Measurements from ENCODE around the gene PRSS56. TPM values are rescaled to one million over a fixed set of nuclear protein-coding genes. Genes with fewer than 3 reads are reported as not detected.

The PRSS56 gene
- total and polyA plus RNA-seq, 9 donors: 0.27 to 0.35 TPM; not detected in 7

DNA sequence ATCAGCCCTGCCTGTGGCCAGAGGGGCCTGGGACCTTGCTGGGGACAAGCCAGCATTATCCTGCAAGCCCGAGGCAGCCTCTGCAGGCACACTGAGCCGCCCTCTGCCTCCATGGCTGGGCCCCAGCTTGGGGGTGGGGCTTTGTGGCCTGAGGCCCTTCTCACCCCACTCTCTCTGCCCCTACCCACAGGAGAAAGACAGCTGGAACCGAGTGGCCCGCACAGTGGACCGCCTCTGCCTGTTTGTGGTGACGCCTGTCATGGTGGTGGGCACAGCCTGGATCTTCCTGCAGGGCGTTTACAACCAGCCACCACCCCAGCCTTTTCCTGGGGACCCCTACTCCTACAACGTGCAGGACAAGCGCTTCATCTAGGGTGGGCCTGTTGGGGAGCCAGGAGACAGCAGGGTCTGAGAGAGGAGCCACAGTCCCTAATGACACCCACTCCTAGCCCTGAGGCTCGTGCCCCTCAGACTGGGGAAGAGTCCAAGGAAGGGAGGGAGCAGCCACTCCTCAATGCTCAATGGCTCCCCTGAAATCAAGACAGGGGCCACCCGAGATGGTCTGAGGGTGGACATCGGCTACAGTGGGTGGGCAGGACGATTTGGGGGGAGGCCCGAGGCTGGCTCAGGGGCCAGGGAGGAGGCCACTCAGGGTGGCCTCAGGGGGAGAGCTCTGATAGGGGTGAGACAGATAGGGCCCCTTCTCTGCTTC lies 14.9 kb downstream of the PRSS56 start:
- Histone ChIP-seq H3K36me3 (no peaks in the 10 kb centered on the region), H3K27me3 (no peaks in the 10 kb centered on the region), H3K4me3 (no peak overlapping the region), H3K27ac (no peak overlapping the region), H3K4me1 (ENCODE audit: insufficient read depth) (no peaks in the 10 kb centered on the region), H3K9me3 (peaks cover 0 to 3% of the 10 kb centered on the region in 2 donors)
- TF ChIP-seq EP300 (IDR thresholded peaks at IDR 0.05): no peak
- TF ChIP-seq, protein P1, sequence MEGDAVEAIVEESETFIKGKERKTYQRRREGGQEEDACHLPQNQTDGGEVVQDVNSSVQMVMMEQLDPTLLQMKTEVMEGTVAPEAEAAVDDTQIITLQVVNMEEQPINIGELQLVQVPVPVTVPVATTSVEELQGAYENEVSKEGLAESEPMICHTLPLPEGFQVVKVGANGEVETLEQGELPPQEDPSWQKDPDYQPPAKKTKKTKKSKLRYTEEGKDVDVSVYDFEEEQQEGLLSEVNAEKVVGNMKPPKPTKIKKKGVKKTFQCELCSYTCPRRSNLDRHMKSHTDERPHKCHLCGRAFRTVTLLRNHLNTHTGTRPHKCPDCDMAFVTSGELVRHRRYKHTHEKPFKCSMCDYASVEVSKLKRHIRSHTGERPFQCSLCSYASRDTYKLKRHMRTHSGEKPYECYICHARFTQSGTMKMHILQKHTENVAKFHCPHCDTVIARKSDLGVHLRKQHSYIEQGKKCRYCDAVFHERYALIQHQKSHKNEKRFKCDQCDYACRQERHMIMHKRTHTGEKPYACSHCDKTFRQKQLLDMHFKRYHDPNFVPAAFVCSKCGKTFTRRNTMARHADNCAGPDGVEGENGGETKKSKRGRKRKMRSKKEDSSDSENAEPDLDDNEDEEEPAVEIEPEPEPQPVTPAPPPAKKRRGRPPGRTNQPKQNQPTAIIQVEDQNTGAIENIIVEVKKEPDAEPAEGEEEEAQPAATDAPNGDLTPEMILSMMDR (IDR thresholded peaks at IDR 0.05): no peak
- TF ChIP-seq POLR2A (IDR thresholded peaks at IDR 0.05): no peak
- WGBS, 3 donors: 71 to 77% (median 76%) methylated on average over 14 of the region's 14 CpGs
- intact Hi-C loops (cut with DNase I): no loop called here
- peak in 3 of 5 donors; percentile 10 to 19 (median 12) for DNase-seq

DNA sequence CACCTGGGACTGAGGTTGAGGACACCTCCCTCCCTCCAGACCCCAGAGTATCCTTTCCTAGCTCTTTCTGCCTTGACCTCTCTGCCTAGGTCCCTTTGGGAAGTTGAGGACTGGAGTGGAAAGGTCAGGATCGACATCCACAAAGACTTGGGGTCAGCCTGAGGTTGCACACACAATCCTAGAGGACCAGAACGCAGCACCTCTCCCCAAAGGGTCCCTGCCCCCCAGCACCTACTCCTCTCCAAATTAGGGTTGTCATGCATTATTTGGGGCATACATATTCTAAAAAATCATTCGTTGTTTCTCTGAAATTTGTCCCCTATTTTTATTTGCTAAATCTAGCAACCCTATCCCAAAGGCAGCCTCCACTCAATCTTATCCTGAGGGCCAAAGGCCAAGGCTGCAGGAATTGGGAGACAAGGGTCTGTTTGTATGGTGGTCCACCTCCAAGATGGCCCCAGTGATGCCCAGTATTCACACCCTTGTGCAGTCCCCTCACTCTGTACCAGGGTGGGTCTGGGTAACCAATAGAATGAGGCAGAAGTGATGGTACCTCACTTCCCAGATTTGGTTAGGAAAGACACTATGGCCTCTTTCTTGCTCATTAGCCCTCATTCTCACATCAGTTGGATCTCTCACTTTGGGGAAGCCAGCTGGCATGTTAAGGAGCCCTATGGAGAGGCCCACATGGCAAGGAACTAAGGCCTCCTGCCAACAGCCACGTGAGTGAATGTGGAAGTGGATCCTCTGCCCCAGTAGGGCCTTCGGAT lies 15.8 kb downstream of the PRSS56 start:
- Histone ChIP-seq H3K36me3 (no peaks in the 10 kb centered on the region), H3K9me3 (peaks cover 0 to 3% of the 10 kb centered on the region in 2 donors), H3K4me1 (ENCODE audit: insufficient read depth) (no peaks in the 10 kb centered on the region), H3K27ac (no peak overlapping the region), H3K27me3 (no peaks in the 10 kb centered on the region), H3K4me3 (no peak overlapping the region)
- intact Hi-C loops (cut with DNase I): no loop called here
- WGBS, 3 donors: 87 to 91% (median 89%) methylated on average over 5 of the region's 5 CpGs
- no peak for TF ChIP-seq EP300 (IDR thresholded peaks at IDR 0.05)
- no peak for TF ChIP-seq POLR2A (IDR thresholded peaks at IDR 0.05)
- TF ChIP-seq, protein P1 (IDR thresholded peaks at IDR 0.05): no peak
- DNase-seq: peak in 1 of 5 donors; percentile 1

DNA sequence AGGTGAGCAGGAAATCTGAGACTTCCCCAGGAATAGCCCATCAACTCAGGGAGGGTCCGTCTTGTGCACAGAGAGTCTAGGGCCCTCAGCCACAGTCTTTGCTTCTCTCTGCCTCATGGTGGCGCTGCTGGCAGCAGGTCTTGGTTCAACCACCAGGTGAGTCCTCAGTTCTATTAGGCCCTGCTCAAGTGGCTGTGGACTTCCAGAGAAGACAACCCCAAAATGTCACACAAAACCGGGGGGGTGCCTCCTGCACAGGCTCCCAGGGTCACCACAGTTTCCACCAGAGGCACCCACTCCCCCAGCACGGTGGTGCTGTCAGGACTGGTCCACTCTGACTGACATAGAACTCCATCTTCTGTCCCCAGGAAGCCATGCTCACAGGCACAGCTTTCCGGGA lies 16.9 kb downstream of the PRSS56 start:
- Histone ChIP-seq H3K9me3 (peaks cover 0 to 3% of the 10 kb centered on the region in 2 donors), H3K4me3 (no peak overlapping the region), H3K27me3 (no peaks in the 10 kb centered on the region), H3K36me3 (no peaks in the 10 kb centered on the region), H3K27ac (no peak overlapping the region), H3K4me1 (ENCODE audit: insufficient read depth) (no peaks in the 10 kb centered on the region)
- DNase-seq: peak in 2 of 5 donors; percentile 6 to 13
- intact Hi-C loops (cut with DNase I): no loop called here
- TF ChIP-seq, protein P1 (IDR thresholded peaks at IDR 0.05): no peak
- no peak for TF ChIP-seq POLR2A (IDR thresholded peaks at IDR 0.05)
- TF ChIP-seq EP300 (IDR thresholded peaks at IDR 0.05): no peak
- 60 to 66% (median 61%) methylated on average over 5 of the region's 5 CpGs for WGBS, 3 donors

DNA sequence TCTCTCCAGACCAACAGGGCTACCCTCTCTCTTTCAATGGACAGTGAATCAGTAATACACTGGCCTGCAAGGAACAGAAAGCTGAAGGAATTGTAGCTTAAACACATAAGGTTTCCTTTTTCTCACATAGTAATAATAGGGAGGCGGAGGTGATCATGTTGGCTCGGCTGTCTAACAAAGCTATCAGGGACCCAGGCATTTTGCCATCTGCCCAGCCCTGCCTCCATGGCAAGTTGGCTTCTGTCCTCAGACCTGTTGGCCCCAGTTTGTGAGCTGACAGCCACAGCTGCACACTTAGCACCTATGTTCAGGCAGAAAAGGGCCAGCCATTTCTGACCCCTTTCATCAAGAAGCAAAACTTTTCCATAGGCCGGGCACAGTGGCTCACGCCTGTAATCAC lies 17.3 kb downstream of the PRSS56 start:
- no peak overlapping the region for H3K27ac ChIP-seq
- intact Hi-C loops (cut with DNase I): no loop called here
- TF ChIP-seq EP300 (IDR thresholded peaks at IDR 0.05): no peak
- TF ChIP-seq POLR2A (IDR thresholded peaks at IDR 0.05): no peak
- TF ChIP-seq, protein P1 (IDR thresholded peaks at IDR 0.05): no peak
- no peak overlapping the region for H3K4me3 ChIP-seq
- no peaks in the 10 kb centered on the region for H3K4me1 ChIP-seq (ENCODE audit: insufficient read depth)
- no peaks in the 10 kb centered on the region for H3K36me3 ChIP-seq
- peak in 2 of 5 donors; percentile 10 to 21 for DNase-seq
- WGBS, 3 donors: 82 to 88% (median 85%) methylated on average over 4 of the region's 4 CpGs
- peaks cover 0 to 3% of the 10 kb centered on the region in 2 donors for H3K9me3 ChIP-seq
- no peaks in the 10 kb centered on the region for H3K27me3 ChIP-seq

Data from ovary (tissue), 9 donors.